HTR-8/SVneo (cell line): Measurements from ENCODE around the gene APPL2.

ENCODE experiments used
- DNase-seq: peaks from one replicate; pipeline ENCODE4 v3.0.0; 2011; ENCODE audit warnings: low spot score, mixed read lengths; ENCODE audit not compliant: insufficient read length
- FAIRE-seq: peaks from 2 replicates; lab custom pipeline; 2011; peaks lifted over from hg19 to GRCh38; lab: Jason Lieb, UNC

APPL2 gene

GRCh38 chr12:105224399-105224798 lies 11.6 kb downstream of the APPL2 start:
- FAIRE-seq (no peak), DNase-seq (no peak)

- DNase-seq (no peak), FAIRE-seq (no peak)
These were observed 12.1 kb downstream of the APPL2 start for GRCh38 chr12:105223884-105224283.

GRCh38 chr12:105223352-105223845 lies 12.6 kb downstream of the APPL2 start:
- no peak for DNase-seq
- no peak for FAIRE-seq

GRCh38 chr12:105222726-105223351 lies 13.1 kb downstream of the APPL2 start:
- no peak for DNase-seq
- FAIRE-seq = no peak

GRCh38 chr12:105222284-105222655 lies 13.7 kb downstream of the APPL2 start:
- FAIRE-seq = no peak

GRCh38 chr12:105221583-105222283 lies 14.2 kb downstream of the APPL2 start:
- FAIRE-seq (no peak), DNase-seq (no peak)

More at GRCh38 chr12:105222284-105222655, 13.7 kb downstream of the APPL2 start:
- DNase-seq = no peak

GRCh38 chr12:105220929-105221290 lies 15.1 kb downstream of the APPL2 start:
- DNase-seq = no peak
- no peak for FAIRE-seq

- FAIRE-seq (no peak), DNase-seq (no peak)
These were observed 15.6 kb downstream of the APPL2 start for GRCh38 chr12:105220150-105220928.

- DNase-seq (no peak), FAIRE-seq (no peak)
These were observed 16.5 kb downstream of the APPL2 start for GRCh38 chr12:105219261-105220028.

- FAIRE-seq (no peak), DNase-seq (no peak)
These were observed 17.5 kb downstream of the APPL2 start for GRCh38 chr12:105218434-105218833.

- FAIRE-seq = no peak
- no peak for DNase-seq
These were observed 21.2 kb downstream of the APPL2 start for GRCh38 chr12:105214670-105215375.

GRCh38 chr12:105214148-105214547 lies 21.8 kb downstream of the APPL2 start:
- no peak for FAIRE-seq
- DNase-seq = no peak

- FAIRE-seq (no peak), DNase-seq (no peak)
These were observed 23.5 kb downstream of the APPL2 start for GRCh38 chr12:105212438-105212837.

- no peak for DNase-seq
These were observed 26.9 kb downstream of the APPL2 start for GRCh38 chr12:105209091-105209490.

GRCh38 chr12:105206686-105207374 lies 29.1 kb downstream of the APPL2 start:
- DNase-seq (no peak), FAIRE-seq (no peak)

More at GRCh38 chr12:105209091-105209490, 26.9 kb downstream of the APPL2 start:
- no peak for FAIRE-seq

- DNase-seq (no peak), FAIRE-seq (no peak)
These were observed 30.5 kb downstream of the APPL2 start for GRCh38 chr12:105205322-105206048.

GRCh38 chr12:105204916-105205315 lies 31.1 kb downstream of the APPL2 start:
- FAIRE-seq (no peak), DNase-seq (no peak)

- no peak for DNase-seq
- FAIRE-seq = no peak
These were observed 31.8 kb downstream of the APPL2 start for GRCh38 chr12:105204127-105204526.
